Muscle layer of duodenum (tissue), 2 donors: ENCODE results near the gene C7orf57.
"Not testable (repeated sequence)": the region's sequence is repeated elsewhere in the genome, so short reads cannot be mapped to it uniquely, and the experiment has no call there.

Source experiments
- H3K27ac ChIP-seq: one replicate; pipeline ENCODE4 v1.7.0; 2013; ENCODE audit warnings: mild to moderate bottlenecking, low read length
- H3K27me3 ChIP-seq: one replicate; pipeline ENCODE4 v1.7.0; 2013; ENCODE audit warnings: low read depth, mild to moderate bottlenecking, control low read depth, low read length
- H3K36me3 ChIP-seq, 2 donors: one replicate each; pipeline ENCODE4 v1.7.0; 2013; ENCODE audit warnings: low read length in 2 of 2, control low read depth in 1 of 2, mild to moderate bottlenecking in 1 of 2; ENCODE audit not compliant: insufficient read depth in 2 of 2, control insufficient read depth in 1 of 2
- H3K4me1 ChIP-seq, 2 donors: one replicate each; pipeline ENCODE4 v1.7.0; 2013; ENCODE audit warnings: low read length in 2 of 2, mild to moderate bottlenecking in 2 of 2, control low read depth in 1 of 2, moderate library complexity in 1 of 2; ENCODE audit not compliant: insufficient read depth in 2 of 2, control insufficient read depth in 1 of 2
- H3K4me3 ChIP-seq, 2 donors: one replicate each; pipeline ENCODE4 v1.7.0; 2013; ENCODE audit warnings: low read length in 2 of 2, low read depth in 1 of 2, mild to moderate bottlenecking in 1 of 2
- H3K9me3 ChIP-seq, 2 donors: one replicate each; pipeline ENCODE4 v1.7.0; 2013; ENCODE audit warnings: low read length in 2 of 2, control low read depth in 1 of 2, mild to moderate bottlenecking in 1 of 2; ENCODE audit not compliant: control insufficient read depth in 1 of 2
- donor health status: healthy.

Gene C7orf57

DNA sequence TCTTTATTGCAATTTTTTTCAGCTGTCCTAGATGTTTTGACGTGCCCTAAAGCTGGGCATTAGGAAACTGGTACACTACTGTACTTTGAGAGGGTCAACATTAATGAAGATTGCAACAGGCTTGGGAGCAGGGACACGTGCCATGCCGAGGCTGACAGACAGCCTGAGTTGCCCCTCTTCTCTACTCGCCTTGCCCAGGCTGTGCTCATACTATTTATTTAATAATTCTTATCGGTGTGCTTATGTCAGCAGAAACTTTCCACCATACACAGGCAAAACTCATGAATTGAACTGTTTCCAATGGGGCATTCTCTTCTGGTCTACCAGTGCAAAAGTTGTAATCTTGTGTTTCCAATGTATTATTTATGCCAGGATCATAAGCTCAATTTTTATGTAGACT lies 24.4 kb downstream of the C7orf57 start:
- Histone ChIP-seq H3K36me3 (no peaks in the 10 kb centered on the region), H3K4me3 (no peak overlapping the region), H3K4me1 (no peaks in the 10 kb centered on the region), H3K27me3 (no peaks in the 10 kb centered on the region), H3K27ac (no peak overlapping the region), H3K9me3 (no peaks in the 10 kb centered on the region)

- Histone ChIP-seq H3K4me3 (no peak overlapping the region), H3K9me3 (no peaks in the 10 kb centered on the region), H3K4me1 (no peaks in the 10 kb centered on the region), H3K27ac (no peak overlapping the region), H3K27me3 (no peaks in the 10 kb centered on the region), H3K36me3 (no peaks in the 10 kb centered on the region)
Measured at GRCh38 chr7:48063985-48064384, 28.6 kb downstream of the C7orf57 start.

GRCh38 chr7:48067475-48067874 lies 32.1 kb downstream of the C7orf57 start:
- H3K4me3 ChIP-seq, result no peak overlapping the region
- H3K36me3 ChIP-seq, result no peaks in the 10 kb centered on the region
- no peaks in the 10 kb centered on the region for H3K4me1 ChIP-seq
- no peaks in the 10 kb centered on the region for H3K9me3 ChIP-seq
- no peaks in the 10 kb centered on the region for H3K27me3 ChIP-seq
- no peak overlapping the region for H3K27ac ChIP-seq

- H3K4me1 ChIP-seq, result no peaks in the 10 kb centered on the region
- H3K9me3 ChIP-seq, result no peaks in the 10 kb centered on the region
- no peaks in the 10 kb centered on the region for H3K27me3 ChIP-seq
- no peak overlapping the region for H3K27ac ChIP-seq
- no peak overlapping the region for H3K4me3 ChIP-seq
- no peaks in the 10 kb centered on the region for H3K36me3 ChIP-seq
Measured at GRCh38 chr7:48074204-48074654, 38.9 kb downstream of the C7orf57 start.

DNA sequence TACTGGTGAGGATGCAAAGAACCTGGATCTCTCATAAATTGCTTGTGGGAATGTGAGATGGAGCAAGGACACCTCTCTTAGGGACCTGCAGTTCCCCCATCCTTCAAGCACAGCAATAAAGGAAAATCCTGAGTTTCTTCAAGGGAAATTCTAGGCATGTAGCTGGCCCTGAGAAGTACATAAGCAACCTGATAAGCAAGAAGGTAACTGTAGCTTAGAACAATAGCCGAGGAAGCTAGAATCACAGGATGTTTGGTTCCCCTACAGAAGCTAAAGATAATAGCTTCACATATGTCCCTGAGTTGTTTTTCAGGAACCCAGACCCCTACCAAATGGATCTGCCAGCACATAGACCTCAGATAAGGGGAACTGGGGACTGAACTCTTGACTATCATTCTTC lies 42.1 kb downstream of the C7orf57 start:
- no peaks in the 10 kb centered on the region for H3K9me3 ChIP-seq
- H3K27me3 ChIP-seq, result no peaks in the 10 kb centered on the region
- no peak overlapping the region for H3K4me3 ChIP-seq
- H3K4me1 ChIP-seq, result no peaks in the 10 kb centered on the region
- no peak overlapping the region for H3K27ac ChIP-seq
- H3K36me3 ChIP-seq, result no peaks in the 10 kb centered on the region

GRCh38 chr7:48078470-48078869 lies 43.1 kb downstream of the C7orf57 start:
- H3K36me3 ChIP-seq, result no peaks in the 10 kb centered on the region
- H3K27ac ChIP-seq, result no peak overlapping the region
- no peaks in the 10 kb centered on the region for H3K9me3 ChIP-seq
- H3K27me3 ChIP-seq, result no peaks in the 10 kb centered on the region
- H3K4me3 ChIP-seq, result no peak overlapping the region
- no peaks in the 10 kb centered on the region for H3K4me1 ChIP-seq

GRCh38 chr7:48082378-48082777 lies 47.0 kb downstream of the C7orf57 start:
- not testable (repeated sequence) for H3K27ac ChIP-seq, H3K4me3 ChIP-seq, H3K36me3 ChIP-seq, H3K4me1 ChIP-seq, H3K9me3 ChIP-seq, H3K27me3 ChIP-seq

GRCh38 chr7:48083114-48083830 lies 47.9 kb downstream of the C7orf57 start:
- Histone ChIP-seq H3K4me1 (peaks cover 0 to 4% of the 10 kb centered on the region in 2 donors), H3K27ac (no peak overlapping the region), H3K4me3 (no peak overlapping the region), H3K27me3 (no peaks in the 10 kb centered on the region), H3K36me3 (no peaks in the 10 kb centered on the region), H3K9me3 (no peaks in the 10 kb centered on the region)

DNA sequence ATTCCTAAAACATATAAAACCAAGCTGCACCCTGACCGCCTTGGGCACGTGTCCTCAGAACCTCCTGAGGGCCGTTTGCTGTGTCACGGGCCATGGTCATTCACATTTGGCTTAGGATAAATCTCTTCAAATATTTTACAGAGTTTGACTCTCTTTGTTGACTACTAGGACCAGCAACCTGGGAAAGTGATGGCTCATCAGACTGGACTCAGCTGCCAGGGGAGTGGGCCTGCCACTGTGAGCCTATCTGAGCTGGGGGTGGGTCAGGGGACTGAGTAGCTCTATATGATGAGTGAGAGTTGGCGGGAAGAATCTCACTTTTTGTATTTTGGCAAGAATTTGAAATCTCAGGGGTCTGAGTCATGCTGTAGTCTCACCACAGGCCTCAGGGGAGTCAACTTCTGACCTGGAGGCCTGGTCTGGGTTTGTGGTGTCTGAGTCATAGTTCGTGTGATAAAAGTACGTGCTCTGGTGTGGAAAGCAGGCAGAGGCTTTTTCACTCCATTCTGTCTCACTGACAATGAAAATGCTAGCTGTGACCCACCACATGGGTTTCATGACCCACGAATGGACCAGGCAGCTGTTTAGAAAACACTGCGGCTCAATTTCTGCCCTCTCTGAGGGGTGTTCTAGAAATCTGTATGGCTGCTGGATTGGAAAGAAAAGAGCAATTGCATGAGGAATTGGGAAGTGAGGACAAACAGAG lies 49.5 kb downstream of the C7orf57 start:
- no peaks in the 10 kb centered on the region for H3K27me3 ChIP-seq
- peaks cover 0 to 4% of the 10 kb centered on the region in 2 donors for H3K4me1 ChIP-seq
- H3K27ac ChIP-seq, result peak overlapping the region; percentile 40
- no peaks in the 10 kb centered on the region for H3K36me3 ChIP-seq
- H3K9me3 ChIP-seq, result no peaks in the 10 kb centered on the region
- no peak overlapping the region for H3K4me3 ChIP-seq

GRCh38 chr7:48085433-48085791 lies 50.1 kb downstream of the C7orf57 start:
- Histone ChIP-seq H3K27ac (peak overlapping the region; percentile 40), H3K36me3 (no peaks in the 10 kb centered on the region), H3K9me3 (no peaks in the 10 kb centered on the region), H3K27me3 (no peaks in the 10 kb centered on the region), H3K4me3 (no peak overlapping the region), H3K4me1 (peaks cover 0 to 4% of the 10 kb centered on the region in 2 donors)

DNA sequence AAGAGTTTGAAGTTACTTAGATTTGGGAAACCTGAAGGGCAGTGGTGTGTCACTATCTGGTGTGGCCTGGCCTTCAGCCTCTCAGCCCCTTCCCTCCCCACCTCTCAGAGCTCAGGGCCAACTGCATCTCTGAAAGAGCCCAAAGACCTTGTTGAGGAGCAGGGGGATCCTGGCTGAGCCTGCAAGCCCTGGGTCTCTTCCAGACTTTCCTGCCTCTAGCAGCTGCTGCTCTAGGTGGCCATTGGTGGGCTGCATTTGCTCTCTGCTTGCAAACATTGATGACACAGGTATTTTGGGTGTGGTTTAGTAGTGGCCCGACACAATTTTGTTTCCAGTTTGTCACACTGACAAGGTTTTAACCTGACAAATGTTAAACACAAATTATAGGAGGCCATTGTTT lies 50.6 kb downstream of the C7orf57 start:
- Histone ChIP-seq H3K36me3 (no peaks in the 10 kb centered on the region), H3K4me3 (no peak overlapping the region), H3K27ac (no peak overlapping the region), H3K4me1 (peaks cover 0 to 4% of the 10 kb centered on the region in 2 donors), H3K27me3 (no peaks in the 10 kb centered on the region), H3K9me3 (no peaks in the 10 kb centered on the region)
